ENCODE data around the gene TGIF1. TPM values are rescaled to one million over a fixed set of nuclear protein-coding genes. Genes with fewer than 3 reads are reported as not detected.

Gene TGIF1
- polyA plus RNA-seq, 1 donor from 2014 or later = 3.6 TPM

- Histone ChIP-seq H3K36me3 (ENCODE audit: insufficient read depth, low read length) (no peaks in the 10 kb centered on the region), H2AFZ (ENCODE audit: low read depth, low read length) (no peak overlapping the region), H3K4me2 (ENCODE audit: low read length) (no peak overlapping the region), H3F3A (ENCODE audit: insufficient read depth, low read length, poor library complexity, severe bottlenecking) (no peaks in the 10 kb centered on the region), H3K27me3 (ENCODE audit: insufficient read depth, low read depth, low read length) (peaks cover 27% of the 10 kb centered on the region), H3K9me3 (ENCODE audit: low read length) (no peaks in the 10 kb centered on the region), H3K79me2 (replicated peaks; ENCODE audit: insufficient read depth, low read length) (no peaks in the 10 kb centered on the region), H3K27ac (ENCODE audit: low read length) (no peak overlapping the region), H3K4me3 (ENCODE audit: low read length) (peak overlapping the region; percentile 62), H3K9ac (ENCODE audit: low read length) (peak overlapping the region; percentile 15), H3K9me2 (ENCODE audit: insufficient read depth, low read length) (no peaks in the 10 kb centered on the region), H4K20me1 (ENCODE audit: insufficient read depth) (no peaks in the 10 kb centered on the region)
- TF ChIP-seq EZH2 (IDR thresholded peaks at IDR 0.05; ENCODE audit: borderline replicate concordance, insufficient read depth, low read length, poor library complexity, severe bottlenecking) = no peak
- TF ChIP-seq TAF1 (IDR thresholded peaks at IDR 0.05; ENCODE audit: low read depth) = no peak
- TF ChIP-seq MXI1 (conservative IDR thresholded peaks at IDR 0.05; ENCODE audit: poor library complexity, severe bottlenecking) = no peak
- TF ChIP-seq REST (IDR thresholded peaks at IDR 0.05; ENCODE audit: borderline replicate concordance) = no peak
- TF ChIP-seq SMC3 (conservative IDR thresholded peaks at IDR 0.05; ENCODE audit: poor library complexity) = no peak
- no peak for TF ChIP-seq RAD21 (conservative IDR thresholded peaks at IDR 0.05)
- TF ChIP-seq POLR2AphosphoS5 (IDR thresholded peaks at IDR 0.05) = no peak
- TF ChIP-seq CTCF (IDR thresholded peaks at IDR 0.05; ENCODE audit: poor library complexity, severe bottlenecking) = no peak
- TF ChIP-seq EP300 (conservative IDR thresholded peaks at IDR 0.05; ENCODE audit: poor library complexity, severe bottlenecking) = no peak
Measured at GRCh38 chr18:3499501-3499900, 49.5 kb downstream of the TGIF1 start.

GRCh38 chr18:3500016-3500415 is 50.0 kb downstream of the TGIF1 start:
- no peaks in the 10 kb centered on the region for H3K9me2 ChIP-seq (ENCODE audit: insufficient read depth, low read length)
- H3K27ac ChIP-seq (ENCODE audit: low read length) = no peak overlapping the region
- no peaks in the 10 kb centered on the region for H4K20me1 ChIP-seq (ENCODE audit: insufficient read depth)
- no peaks in the 10 kb centered on the region for H3F3A ChIP-seq (ENCODE audit: insufficient read depth, low read length, poor library complexity, severe bottlenecking)
- no peaks in the 10 kb centered on the region for H3K79me2 ChIP-seq (replicated peaks; ENCODE audit: insufficient read depth, low read length)
- H3K9me3 ChIP-seq (ENCODE audit: low read length) = no peaks in the 10 kb centered on the region
- no peak for TF ChIP-seq EZH2 (IDR thresholded peaks at IDR 0.05; ENCODE audit: borderline replicate concordance, insufficient read depth, low read length, poor library complexity, severe bottlenecking)
- no peak for TF ChIP-seq EP300 (conservative IDR thresholded peaks at IDR 0.05; ENCODE audit: poor library complexity, severe bottlenecking)
- no peak for TF ChIP-seq RAD21 (conservative IDR thresholded peaks at IDR 0.05)
- TF ChIP-seq POLR2AphosphoS5 (IDR thresholded peaks at IDR 0.05) = no peak
- no peak for TF ChIP-seq SMC3 (conservative IDR thresholded peaks at IDR 0.05; ENCODE audit: poor library complexity)
- no peak for TF ChIP-seq MXI1 (conservative IDR thresholded peaks at IDR 0.05; ENCODE audit: poor library complexity, severe bottlenecking)
- TF ChIP-seq REST (IDR thresholded peaks at IDR 0.05; ENCODE audit: borderline replicate concordance) = no peak
- no peak for TF ChIP-seq CTCF (IDR thresholded peaks at IDR 0.05; ENCODE audit: poor library complexity, severe bottlenecking)
- no peak for TF ChIP-seq TAF1 (IDR thresholded peaks at IDR 0.05; ENCODE audit: low read depth)
- no peak overlapping the region for H3K4me2 ChIP-seq (ENCODE audit: low read length)
- peaks cover 27% of the 10 kb centered on the region for H3K27me3 ChIP-seq (ENCODE audit: insufficient read depth, low read depth, low read length)
- no peak overlapping the region for H3K4me3 ChIP-seq (ENCODE audit: low read length)
- no peaks in the 10 kb centered on the region for H3K36me3 ChIP-seq (ENCODE audit: insufficient read depth, low read length)
- H3K9ac ChIP-seq (ENCODE audit: low read length) = no peak overlapping the region
- H2AFZ ChIP-seq (ENCODE audit: low read depth, low read length) = no peak overlapping the region

All from neural cell (in vitro differentiated cells).